IMR-90 (cell line): ENCODE results near the gene BGN. TPM values are rescaled to one million over a fixed set of nuclear protein-coding genes. Genes with fewer than 3 reads are reported as not detected.

ENCODE experiments used
- ATAC-seq: fragments of 200-7000 bp; cut with Tn5 transposase; 2 replicates; pipeline ENCODE4 v1.9.1; 2020; ENCODE audit warnings: low read depth, mild to moderate bottlenecking, moderate library complexity
- BruUV-seq: library from RNA; stranded (reverse); fragments of 400-500 nt; replicated peaks from 2 replicates; lab custom pipeline; 2021; lab: Mats Ljungman, UMichigan
- CTCF ChIA-PET: fragments of 300-600 bp; formaldehyde crosslinking; extraction: SDS; loops from one replicate; lab custom pipeline; 2021; ENCODE audit warnings: antibody characterized with exemption; lab: Yijun Ruan, JAX
- POLR2A ChIA-PET: fragments of 300-600 bp; sonication (Branson Sonifier 250); formaldehyde crosslinking; loops from one replicate; lab custom pipeline; 2022; ENCODE audit warnings: antibody characterized with exemption; ENCODE audit not compliant: unreplicated experiment; lab: Charles Lee
- DNase-seq: peaks from one replicate; pipeline ENCODE4 v3.0.0; 2013
- H2AFZ ChIP-seq: replicated peaks from 2 replicates; pipeline ENCODE3; 2013; ENCODE audit warnings: low read length, mild to moderate bottlenecking; ENCODE audit not compliant: poor library complexity
- H2AK5ac ChIP-seq: 2 replicates; pipeline ENCODE4 v1.6.1; 2013; ENCODE audit warnings: low read depth, low read length, inconsistent platforms
- H2AK9ac ChIP-seq: replicated peaks from 2 replicates; pipeline ENCODE3; 2013; ENCODE audit warnings: mild to moderate bottlenecking, low read depth, low read length, moderate library complexity; ENCODE audit not compliant: poor library complexity
- H2BK120ac ChIP-seq: 2 replicates; pipeline ENCODE4 v1.6.1; 2013; ENCODE audit warnings: low read depth, low read length, inconsistent platforms
- H2BK15ac ChIP-seq: 3 replicates; pipeline ENCODE4 v1.6.1; 2013; ENCODE audit warnings: low read depth, low read length, inconsistent platforms
- H2BK20ac ChIP-seq: 2 replicates; pipeline ENCODE4 v1.6.1; 2013; ENCODE audit warnings: low read depth, mild to moderate bottlenecking, inconsistent platforms, low read length, moderate library complexity
- H2BK5ac ChIP-seq: 2 replicates; pipeline ENCODE4 v1.6.1; 2013; ENCODE audit warnings: mild to moderate bottlenecking, low read depth, low read length, inconsistent platforms; ENCODE audit not compliant: poor library complexity, severe bottlenecking
- H3K14ac ChIP-seq: replicated peaks from 2 replicates; pipeline ENCODE4 v1.6.1; 2013; ENCODE audit warnings: low read depth, low read length, inconsistent platforms
- H3K18ac ChIP-seq: 2 replicates; pipeline ENCODE4 v1.6.1; 2013; ENCODE audit warnings: low read depth, low read length, control low read depth
- H3K23ac ChIP-seq: 2 replicates; pipeline ENCODE4 v1.6.1; 2013; ENCODE audit warnings: low read depth, low read length, inconsistent platforms
- H3K27ac ChIP-seq: 2 replicates; pipeline ENCODE4 v1.5.1; 2013; ENCODE audit warnings: mild to moderate bottlenecking, control low read depth, low read length; ENCODE audit not compliant: insufficient read depth
- H3K27me3 ChIP-seq: 2 replicates; pipeline ENCODE4 v1.6.1; 2013; ENCODE audit warnings: low read length; ENCODE audit not compliant: control insufficient read depth, insufficient read depth
- H3K36me3 ChIP-seq: 2 replicates; pipeline ENCODE4 v1.6.1; 2013; ENCODE audit warnings: low read length, mixed read lengths; ENCODE audit not compliant: control insufficient read depth, insufficient read depth
- H3K4ac ChIP-seq: 2 replicates; pipeline ENCODE4 v1.6.1; 2013; ENCODE audit warnings: low read depth, low read length, inconsistent platforms
- H3K4me1 ChIP-seq: 2 replicates; pipeline ENCODE4 v1.6.1; 2013; ENCODE audit warnings: low read length, mixed read lengths; ENCODE audit not compliant: control insufficient read depth, insufficient read depth
- H3K4me2 ChIP-seq: 2 replicates; pipeline ENCODE4 v1.6.1; 2013; ENCODE audit warnings: low read depth, mild to moderate bottlenecking, control low read depth, low read length, moderate library complexity
- H3K4me3 ChIP-seq: 2 replicates; pipeline ENCODE4 v1.5.1; 2013; ENCODE audit warnings: low read depth, mild to moderate bottlenecking, control low read depth, low read length, moderate library complexity; ENCODE audit not compliant: insufficient read depth
- H3K56ac ChIP-seq: 2 replicates; pipeline ENCODE4 v1.6.1; 2013; ENCODE audit warnings: low read length, inconsistent platforms; ENCODE audit not compliant: insufficient read depth; ENCODE audit errors: extremely low read depth
- H3K79me1 ChIP-seq, 2 experiments: 2 replicates each; pipeline ENCODE4 v1.6.1; 2013; ENCODE audit warnings: low read length in 2 of 2, inconsistent platforms in 1 of 2, low read depth in 1 of 2
- H3K9ac ChIP-seq: 2 replicates; pipeline ENCODE4 v1.6.1; 2013; ENCODE audit warnings: low read depth, low read length, control low read depth
- H3K9me1 ChIP-seq: 2 replicates; pipeline ENCODE4 v1.6.1; 2013; ENCODE audit warnings: low read length, inconsistent platforms; ENCODE audit not compliant: insufficient read depth
- H3K9me3 ChIP-seq: 2 replicates; pipeline ENCODE4 v1.6.1; 2013; ENCODE audit warnings: low read length; ENCODE audit not compliant: control insufficient read depth, insufficient read depth
- H4K20me1 ChIP-seq: 2 replicates; pipeline ENCODE4 v1.6.1; 2013; ENCODE audit warnings: low read length, inconsistent platforms; ENCODE audit not compliant: insufficient read depth
- H4K5ac ChIP-seq: 2 replicates; pipeline ENCODE4 v1.6.1; 2013; ENCODE audit warnings: mild to moderate bottlenecking, low read depth, low read length, control low read depth
- H4K8ac ChIP-seq, 2 experiments: 2 replicates each; pipeline ENCODE4 v1.6.1; 2013; ENCODE audit warnings: low read depth in 2 of 2, low read length in 2 of 2, control low read depth in 1 of 2, inconsistent platforms in 1 of 2
- H4K91ac ChIP-seq: 2 replicates; pipeline ENCODE4 v1.6.1; 2013; ENCODE audit warnings: low read depth, low read length, inconsistent platforms; ENCODE audit not compliant: insufficient read depth
- BHLHE40 ChIP-seq: fragments of 150-350 bp; IDR thresholded peaks from 2 replicates; pipeline ENCODE4 v1.6.1; 2016; ENCODE audit warnings: mild to moderate bottlenecking, low read depth, low read length
- CEBPB ChIP-seq: IDR thresholded peaks from 2 replicates; pipeline ENCODE4 v1.6.1; 2012; ENCODE audit warnings: low read depth, low read length, improper control_type of control experiment
- CHD1 ChIP-seq: IDR thresholded peaks from 2 replicates; pipeline ENCODE4 v1.6.1; 2012; ENCODE audit warnings: low read depth, low read length, improper control_type of control experiment
- FOS ChIP-seq: fragments of 150-350 bp; IDR thresholded peaks from 2 replicates; pipeline ENCODE4 v1.6.1; 2016; ENCODE audit warnings: low read depth, low read length
- MAFK ChIP-seq: IDR thresholded peaks from 2 replicates; pipeline ENCODE4 v1.6.1; 2012; ENCODE audit warnings: low read depth, low read length, improper control_type of control experiment
- MAZ ChIP-seq: IDR thresholded peaks from 2 replicates; pipeline ENCODE4 v1.6.1; 2012; ENCODE audit warnings: low read depth, mild to moderate bottlenecking, low read length, improper control_type of control experiment, moderate library complexity, borderline replicate concordance
- MXI1 ChIP-seq: IDR thresholded peaks from 2 replicates; pipeline ENCODE4 v1.6.1; 2012; ENCODE audit warnings: low read depth, mild to moderate bottlenecking, low read length, moderate library complexity, borderline replicate concordance
- NFE2L2 ChIP-seq: fragments of 150-350 bp; IDR thresholded peaks from 2 replicates; pipeline ENCODE4 v1.6.1; 2016; ENCODE audit warnings: low read depth, mild to moderate bottlenecking, low read length
- POLR2A ChIP-seq: IDR thresholded peaks from 2 replicates; pipeline ENCODE4 v1.6.1; 2012; ENCODE audit warnings: mild to moderate bottlenecking, low read depth, low read length
- RAD21 ChIP-seq: IDR thresholded peaks from 2 replicates; pipeline ENCODE4 v1.6.1; 2012; ENCODE audit warnings: low read length, improper control_type of control experiment
- RCOR1 ChIP-seq: IDR thresholded peaks from 2 replicates; pipeline ENCODE4 v1.6.1; 2012; ENCODE audit warnings: mild to moderate bottlenecking, low read length, improper control_type of control experiment; ENCODE audit not compliant: insufficient replicate concordance
- RFX5 ChIP-seq: IDR thresholded peaks from 2 replicates; pipeline ENCODE4 v1.8.0; 2012; ENCODE audit warnings: low read depth, mild to moderate bottlenecking, low read length, moderate library complexity
- SMC3 ChIP-seq: fragments of 150-350 bp; IDR thresholded peaks from 2 replicates; pipeline ENCODE4 v1.6.1; 2016; ENCODE audit warnings: low read depth, mild to moderate bottlenecking, antibody characterized with exemption, low read length, moderate library complexity
- WGBS, 2 experiments: methylation state at CpG; one replicate each; pipeline versions ENCODE4 v1.1.5 to v1.1.7; 2013; ENCODE audit warnings: missing lambda C conversion rate in 2 of 2; ENCODE audit not compliant: insufficient read length in 1 of 2; ENCODE audit errors: extremely low coverage in 2 of 2; 5-methylcytosine and 5-hydroxymethylcytosine counted together
- dilution Hi-C: fragments of 300-500 bp; cut with HindIII; formaldehyde crosslinking; loops from one replicate; pipeline ENCODE4 v1.14.3; 2018; ENCODE audit warnings: low sequenced_read_pairs; ENCODE audit not compliant: unreplicated experiment
- in situ Hi-C: fragments of 300-500 bp; cut with MboI; formaldehyde crosslinking; loops from 3 replicates; pipeline ENCODE4 v1.14.3; 2019; ENCODE audit warnings: low sequenced_read_pairs, inconsistent platforms, mixed read lengths
- intact Hi-C: fragments of 100-400 bp; cut with micrococcal nuclease; formaldehyde crosslinking; loops from 2 replicates; pipeline ENCODE4 v1.10.0; 2022
- polyA plus RNA-seq, 3 experiments: library from polyadenylated mRNA; depleted of rRNA; stranded (reverse); fragments of >200 nt; gene quantifications; 2 replicates each; pipeline ENCODE4 v1.2.3, GENCODE V29; 2012; ENCODE audit warnings: low replicate concordance in 1 of 3
- total RNA-seq: library from RNA; depleted of rRNA; stranded (reverse); fragments of >200 nt; gene quantifications from 2 replicates; pipeline ENCODE4 v1.2.3, GENCODE V29; 2012
- TF ChIP-seq, protein P1 (sequence below): conservative IDR thresholded peaks from 2 replicates; pipeline ENCODE4 v1.5.1; 2012; ENCODE audit warnings: mild to moderate bottlenecking, low read depth, low read length, improper control_type of control experiment
- TF ChIP-seq, protein P2 (sequence below): fragments of 150-350 bp; IDR thresholded peaks from 2 replicates; pipeline ENCODE4 v1.6.1; 2016; ENCODE audit warnings: low read depth, mild to moderate bottlenecking, low read length, moderate library complexity, borderline replicate concordance

Gene BGN
- total and polyA plus RNA-seq, 2 of the 4 experiments (the other 2 are of a cell fraction): 11.3 to 298 TPM

GRCh38 chrX:153450114-153450948 is 44.4 kb upstream of the BGN start:
- no peaks in the 10 kb centered on the region; the same call in 1 of the 2 replicates for H3K9me3 ChIP-seq
- H2BK20ac ChIP-seq: no peak overlapping the region
- ChIA-PET CTCF (no interaction called here), POLR2A (no interaction called here)
- H3K23ac ChIP-seq: no peak overlapping the region
- BruUV-seq: no TSS peak
- in situ Hi-C loops: loop anchor here (25.0 kb wide), 1 partner anchor 413 kb away; no protein-coding TSS in a partner anchor
- intact Hi-C loops: no loop called here
- H3K4me1 ChIP-seq: no peaks in the 10 kb centered on the region
- DNase-seq (no peak), ATAC-seq (no peak)
- 0 out of 2 replicates have a peak, but pooled peaks cover 2% of the 10 kb centered on the region for H3K36me3 ChIP-seq
- no peaks in the 10 kb centered on the region; the same call in 1 of the 2 replicates for H4K20me1 ChIP-seq
- no peak overlapping the region for H4K5ac ChIP-seq
- dilution Hi-C loops: no loop called here
- no peak overlapping the region for H2BK120ac ChIP-seq
- H3K14ac ChIP-seq: no peak overlapping the region
- H4K8ac ChIP-seq: no peak overlapping the region
- no peak overlapping the region for H3K4ac ChIP-seq
- H3K27me3 ChIP-seq: no peaks in the 10 kb centered on the region
- no peak overlapping the region for H2AK5ac ChIP-seq
- no peaks in the 10 kb centered on the region for H3K9me1 ChIP-seq
- no peak overlapping the region for H4K91ac ChIP-seq
- H2AK9ac ChIP-seq: no peak overlapping the region
- no peak overlapping the region for H2BK15ac ChIP-seq
- H2BK5ac ChIP-seq: no peak overlapping the region
- H3K18ac ChIP-seq: no peak overlapping the region
- H3K79me1 ChIP-seq: no peaks in the 10 kb centered on the region
- no peak overlapping the region for H3K27ac ChIP-seq
- H3K56ac ChIP-seq: no peak overlapping the region
- H3K4me2 ChIP-seq: no peak overlapping the region
- no peak overlapping the region for H2AFZ ChIP-seq
- 73% methylated on average over 13 of the region's 26 CpGs; no CpG with 5 or more reads in 1 of the 2 experiments for WGBS, 2 experiments
- no peak overlapping the region for H3K9ac ChIP-seq
- no peak overlapping the region for H3K4me3 ChIP-seq
- TF ChIP-seq MXI1 (no peak), RFX5 (no peak), FOS (no peak), RAD21 (no peak), SMC3 (no peak), BHLHE40 (no peak), NFE2L2 (no peak), MAFK (no peak), MAZ (no peak), CEBPB (no peak), RCOR1 (no peak), CHD1 (no peak), POLR2A (no peak)
- TF ChIP-seq, protein P1, sequence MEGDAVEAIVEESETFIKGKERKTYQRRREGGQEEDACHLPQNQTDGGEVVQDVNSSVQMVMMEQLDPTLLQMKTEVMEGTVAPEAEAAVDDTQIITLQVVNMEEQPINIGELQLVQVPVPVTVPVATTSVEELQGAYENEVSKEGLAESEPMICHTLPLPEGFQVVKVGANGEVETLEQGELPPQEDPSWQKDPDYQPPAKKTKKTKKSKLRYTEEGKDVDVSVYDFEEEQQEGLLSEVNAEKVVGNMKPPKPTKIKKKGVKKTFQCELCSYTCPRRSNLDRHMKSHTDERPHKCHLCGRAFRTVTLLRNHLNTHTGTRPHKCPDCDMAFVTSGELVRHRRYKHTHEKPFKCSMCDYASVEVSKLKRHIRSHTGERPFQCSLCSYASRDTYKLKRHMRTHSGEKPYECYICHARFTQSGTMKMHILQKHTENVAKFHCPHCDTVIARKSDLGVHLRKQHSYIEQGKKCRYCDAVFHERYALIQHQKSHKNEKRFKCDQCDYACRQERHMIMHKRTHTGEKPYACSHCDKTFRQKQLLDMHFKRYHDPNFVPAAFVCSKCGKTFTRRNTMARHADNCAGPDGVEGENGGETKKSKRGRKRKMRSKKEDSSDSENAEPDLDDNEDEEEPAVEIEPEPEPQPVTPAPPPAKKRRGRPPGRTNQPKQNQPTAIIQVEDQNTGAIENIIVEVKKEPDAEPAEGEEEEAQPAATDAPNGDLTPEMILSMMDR: no peak
- TF ChIP-seq, protein P2, sequence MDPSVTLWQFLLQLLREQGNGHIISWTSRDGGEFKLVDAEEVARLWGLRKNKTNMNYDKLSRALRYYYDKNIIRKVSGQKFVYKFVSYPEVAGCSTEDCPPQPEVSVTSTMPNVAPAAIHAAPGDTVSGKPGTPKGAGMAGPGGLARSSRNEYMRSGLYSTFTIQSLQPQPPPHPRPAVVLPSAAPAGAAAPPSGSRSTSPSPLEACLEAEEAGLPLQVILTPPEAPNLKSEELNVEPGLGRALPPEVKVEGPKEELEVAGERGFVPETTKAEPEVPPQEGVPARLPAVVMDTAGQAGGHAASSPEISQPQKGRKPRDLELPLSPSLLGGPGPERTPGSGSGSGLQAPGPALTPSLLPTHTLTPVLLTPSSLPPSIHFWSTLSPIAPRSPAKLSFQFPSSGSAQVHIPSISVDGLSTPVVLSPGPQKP: no peak
